Natural killer cell (primary cell): ENCODE results near the gene NHLRC2. TPM values are rescaled to one million over a fixed set of nuclear protein-coding genes. Genes with fewer than 3 reads are reported as not detected.

ENCODE experiments used
- ATAC-seq, 3 donors: fragments of 150-1000 bp in 2 of 3; fragments of 200-7000 bp in 1 of 3; cut with Tn5 transposase; 1 replicate in 1 of 3; 2 replicates in 2 of 3; pipeline ENCODE4 v1.10.0; 2021; ENCODE audit warnings: mild to moderate bottlenecking in 2 of 3, moderate library complexity in 2 of 3
- DNase-seq, 2 donors: peaks; one replicate each; pipeline versions ENCODE4 v3.0.0 to v3.0.0-alpha.2; 2013 to 2021; ENCODE audit warnings: mixed read lengths in 1 of 2
- H3K27ac ChIP-seq: one replicate; pipeline ENCODE4 v1.5.1; 2013; ENCODE audit warnings: mild to moderate bottlenecking, low read length
- H3K27me3 ChIP-seq: one replicate; pipeline ENCODE4 v1.6.1; 2013; ENCODE audit warnings: low read length; ENCODE audit not compliant: control insufficient read depth, insufficient read depth
- H3K36me3 ChIP-seq: one replicate; pipeline ENCODE4 v1.6.1; 2013; ENCODE audit warnings: low read length; ENCODE audit not compliant: control insufficient read depth, insufficient read depth
- H3K4me1 ChIP-seq: one replicate; pipeline ENCODE4 v1.6.1; 2013; ENCODE audit warnings: low read length; ENCODE audit not compliant: control insufficient read depth, insufficient read depth
- H3K4me3 ChIP-seq: one replicate; pipeline ENCODE4 v1.5.1; 2013; ENCODE audit warnings: low read length
- H3K9me3 ChIP-seq: one replicate; pipeline ENCODE4 v1.6.1; 2013; ENCODE audit warnings: low read length; ENCODE audit not compliant: control insufficient read depth, insufficient read depth
- H3K27ac Mint-ChIP-seq, 2 donors: one replicate each; pipeline ENCODE4 v1.8.0; 2022; ENCODE audit warnings: mild to moderate bottlenecking in 2 of 2, mixed read lengths in 2 of 2, moderate library complexity in 1 of 2
- H3K27me3 Mint-ChIP-seq, 2 donors: one replicate each; pipeline ENCODE4 v1.8.0; 2022; ENCODE audit warnings: low read depth in 2 of 2, mixed read lengths in 2 of 2
- H3K36me3 Mint-ChIP-seq: one replicate; pipeline ENCODE4 v1.8.0; 2022; ENCODE audit warnings: mixed read lengths
- H3K4me1 Mint-ChIP-seq, 2 donors: one replicate each; pipeline ENCODE4 v1.8.0; 2022; ENCODE audit warnings: mixed read lengths in 2 of 2
- H3K4me3 Mint-ChIP-seq: one replicate; pipeline ENCODE4 v1.8.0; 2022; ENCODE audit warnings: mild to moderate bottlenecking, moderate library complexity, mixed read lengths
- H3K9me3 Mint-ChIP-seq, 2 donors: one replicate each; pipeline ENCODE4 v1.8.0; 2022; ENCODE audit warnings: mixed read lengths in 2 of 2
- WGBS: methylation state at CpG from one replicate; pipeline ENCODE4 v1.1.7; 2013; ENCODE audit warnings: missing lambda C conversion rate; ENCODE audit not compliant: insufficient coverage; 5-methylcytosine and 5-hydroxymethylcytosine counted together
- intact Hi-C: fragments of 100-400 bp; cut with micrococcal nuclease; formaldehyde crosslinking; loops from one replicate; pipeline ENCODE4 v1.14.2; 2022
- total RNA-seq, 4 donors: library from RNA; stranded (reverse); fragments of 120-200 nt in 1 of 4; gene quantifications; one replicate each; pipeline versions ENCODE4 v1.2.3 to v1.2.4, GENCODE V29; 2013 to 2022
- TF ChIP-seq, protein P1 (sequence below): fragments of 200-600 bp; IDR thresholded peaks from one replicate; pipeline ENCODE4 v1.8.0; 2022; ENCODE audit warnings: antibody characterized with exemption

Gene NHLRC2
- total RNA-seq, 3 donors from 2014 or later (not counting 1 experiment from before 2014, with no cell fraction given), result 19.0 to 24.7 (median 22.4) TPM

DNA sequence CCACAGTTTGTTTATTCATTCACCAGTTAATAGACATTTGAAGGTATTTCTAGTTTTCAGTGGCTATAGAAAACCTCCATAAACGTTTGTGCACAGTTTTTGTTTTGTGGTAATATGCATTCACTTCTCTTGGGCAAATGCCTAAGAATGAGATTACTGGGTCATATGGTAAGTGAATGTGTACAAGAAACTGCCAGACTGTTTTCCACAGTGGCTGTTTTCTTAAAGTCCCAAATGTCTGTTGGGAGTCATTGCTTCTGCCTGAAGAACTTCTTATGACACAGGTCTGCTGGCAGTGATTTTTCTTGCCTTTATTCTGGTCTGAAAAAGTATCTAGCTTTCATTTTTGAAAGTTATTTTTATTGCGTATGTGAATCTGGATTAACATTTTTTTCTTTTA is 35.5 kb downstream of the NHLRC2 start:
- H3K4me3 ChIP-seq, result no peak overlapping the region
- Mint-ChIP-seq H3K4me1 (peaks cover 5 to 8% of the 10 kb centered on the region in 2 donors), H3K4me3 (no peak overlapping the region), H3K27me3 (no peaks in the 10 kb centered on the region), H3K36me3 (peaks cover 15% of the 10 kb centered on the region), H3K27ac (no peak overlapping the region), H3K9me3 (no peaks in the 10 kb centered on the region)
- ATAC-seq (no peak), DNase-seq (no peak)
- TF ChIP-seq, protein P1, sequence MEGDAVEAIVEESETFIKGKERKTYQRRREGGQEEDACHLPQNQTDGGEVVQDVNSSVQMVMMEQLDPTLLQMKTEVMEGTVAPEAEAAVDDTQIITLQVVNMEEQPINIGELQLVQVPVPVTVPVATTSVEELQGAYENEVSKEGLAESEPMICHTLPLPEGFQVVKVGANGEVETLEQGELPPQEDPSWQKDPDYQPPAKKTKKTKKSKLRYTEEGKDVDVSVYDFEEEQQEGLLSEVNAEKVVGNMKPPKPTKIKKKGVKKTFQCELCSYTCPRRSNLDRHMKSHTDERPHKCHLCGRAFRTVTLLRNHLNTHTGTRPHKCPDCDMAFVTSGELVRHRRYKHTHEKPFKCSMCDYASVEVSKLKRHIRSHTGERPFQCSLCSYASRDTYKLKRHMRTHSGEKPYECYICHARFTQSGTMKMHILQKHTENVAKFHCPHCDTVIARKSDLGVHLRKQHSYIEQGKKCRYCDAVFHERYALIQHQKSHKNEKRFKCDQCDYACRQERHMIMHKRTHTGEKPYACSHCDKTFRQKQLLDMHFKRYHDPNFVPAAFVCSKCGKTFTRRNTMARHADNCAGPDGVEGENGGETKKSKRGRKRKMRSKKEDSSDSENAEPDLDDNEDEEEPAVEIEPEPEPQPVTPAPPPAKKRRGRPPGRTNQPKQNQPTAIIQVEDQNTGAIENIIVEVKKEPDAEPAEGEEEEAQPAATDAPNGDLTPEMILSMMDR, result no peak
- WGBS, result 57% methylated on average over 1 of the region's 2 CpGs
- peaks cover 15% of the 10 kb centered on the region for H3K36me3 ChIP-seq
- no peaks in the 10 kb centered on the region for H3K4me1 ChIP-seq
- H3K9me3 ChIP-seq, result no peaks in the 10 kb centered on the region
- H3K27ac ChIP-seq, result no peak overlapping the region
- no peaks in the 10 kb centered on the region for H3K27me3 ChIP-seq
- intact Hi-C loops, result no loop called here

GRCh38 chr10:113890769-113891168 is 36.3 kb downstream of the NHLRC2 start:
- Mint-ChIP-seq H3K36me3 (peaks cover 13% of the 10 kb centered on the region), H3K27me3 (no peaks in the 10 kb centered on the region), H3K4me3 (no peak overlapping the region), H3K9me3 (no peaks in the 10 kb centered on the region), H3K27ac (no peak overlapping the region), H3K4me1 (peaks cover 5 to 8% of the 10 kb centered on the region in 2 donors)
- Histone ChIP-seq H3K27ac (no peak overlapping the region), H3K4me1 (no peaks in the 10 kb centered on the region), H3K4me3 (no peak overlapping the region), H3K36me3 (peaks cover 14% of the 10 kb centered on the region), H3K9me3 (no peaks in the 10 kb centered on the region), H3K27me3 (no peaks in the 10 kb centered on the region)
- intact Hi-C loops, result no loop called here
- TF ChIP-seq, protein P1, result no peak
- ATAC-seq (no peak), DNase-seq (no peak)
- 64% methylated on average over 1 of the region's 4 CpGs for WGBS

DNA sequence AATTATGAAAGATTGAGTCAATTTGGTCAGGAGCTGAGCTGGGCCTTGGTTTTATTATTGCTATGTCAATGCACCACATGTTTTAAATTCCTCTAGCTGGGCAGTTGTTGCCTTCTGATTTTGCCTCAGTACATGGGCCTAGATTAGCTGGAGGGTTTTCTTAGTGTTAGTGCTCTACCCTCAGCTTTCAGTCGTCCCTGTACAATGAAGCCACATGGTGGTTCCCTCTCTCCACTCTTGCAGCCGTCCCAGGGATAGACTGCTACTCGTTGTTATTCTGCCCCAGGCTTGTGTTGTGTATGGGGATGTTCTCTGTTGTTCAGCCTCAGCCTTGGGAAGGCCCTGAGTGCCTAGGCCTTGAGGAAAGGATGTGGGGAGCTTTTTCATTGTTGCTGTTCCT is 37.0 kb downstream of the NHLRC2 start:
- H3K27me3 Mint-ChIP-seq, result no peaks in the 10 kb centered on the region
- 96% methylated on average over 3 of the region's 3 CpGs for WGBS
- no peaks in the 10 kb centered on the region for H3K9me3 Mint-ChIP-seq
- DNase-seq (no peak), ATAC-seq (no peak)
- peaks cover 6% of the 10 kb centered on the region for H3K36me3 Mint-ChIP-seq
- no peak overlapping the region for H3K4me3 Mint-ChIP-seq
- no peaks in the 10 kb centered on the region for H3K27me3 ChIP-seq
- TF ChIP-seq, protein P1, result no peak
- no peaks in the 10 kb centered on the region for H3K9me3 ChIP-seq
- no peak overlapping the region for H3K27ac ChIP-seq
- H3K27ac Mint-ChIP-seq, result no peak overlapping the region
- peaks cover 5 to 8% of the 10 kb centered on the region in 2 donors for H3K4me1 Mint-ChIP-seq
- peaks cover 11% of the 10 kb centered on the region for H3K36me3 ChIP-seq
- intact Hi-C loops, result no loop called here
- H3K4me1 ChIP-seq, result no peaks in the 10 kb centered on the region
- no peak overlapping the region for H3K4me3 ChIP-seq

GRCh38 chr10:113893570-113893969 is 39.1 kb downstream of the NHLRC2 start:
- H3K9me3 ChIP-seq, result no peaks in the 10 kb centered on the region
- Mint-ChIP-seq H3K27me3 (no peaks in the 10 kb centered on the region), H3K27ac (no peak overlapping the region), H3K9me3 (no peaks in the 10 kb centered on the region), H3K36me3 (no peaks in the 10 kb centered on the region), H3K4me1 (peaks cover 5 to 8% of the 10 kb centered on the region in 2 donors), H3K4me3 (no peak overlapping the region)
- 100% methylated on average over 2 of the region's 2 CpGs for WGBS
- TF ChIP-seq, protein P1, result no peak
- ATAC-seq, result no peak
- peaks cover 13% of the 10 kb centered on the region for H3K36me3 ChIP-seq
- H3K4me1 ChIP-seq, result no peaks in the 10 kb centered on the region
- no peak for DNase-seq
- H3K4me3 ChIP-seq, result no peak overlapping the region
- H3K27me3 ChIP-seq, result no peaks in the 10 kb centered on the region
- intact Hi-C loops, result no loop called here
- H3K27ac ChIP-seq, result no peak overlapping the region
